Colonic mucosa (tissue), 4 donors: ENCODE data around the gene SMIM29. TPM values are rescaled to one million over a fixed set of nuclear protein-coding genes. Genes with fewer than 3 reads are reported as not detected.

Experiments used
- DNase-seq: peaks from one replicate; pipeline ENCODE4 v3.0.0-alpha.2; 2020
- H3K27ac ChIP-seq: fragments of 200-600 bp; one replicate; pipeline ENCODE4 v1.8.0; 2021
- H3K27me3 ChIP-seq: fragments of 200-600 bp; one replicate; pipeline ENCODE4 v1.8.0; 2021
- H3K36me3 ChIP-seq: fragments of 200-600 bp; one replicate; pipeline ENCODE4 v1.8.0; 2021
- H3K4me1 ChIP-seq: fragments of 200-600 bp; one replicate; pipeline ENCODE4 v1.8.0; 2021; ENCODE audit warnings: mild to moderate bottlenecking
- H3K4me3 ChIP-seq: fragments of 200-600 bp; one replicate; pipeline ENCODE4 v1.8.0; 2021
- H3K9ac ChIP-seq, 2 donors: one replicate each; pipeline ENCODE4 v1.7.0; 2013; ENCODE audit warnings: control low read depth in 2 of 2, low read depth in 2 of 2, low read length in 2 of 2
- H3K9me3 ChIP-seq: fragments of 200-600 bp; one replicate; pipeline ENCODE4 v1.8.0; 2021
- intact Hi-C: fragments of 100-400 bp; cut with DNase I; formaldehyde crosslinking; loops from one replicate; pipeline ENCODE4 v1.14.1; 2022
- total RNA-seq, 2 donors: library from RNA; stranded (reverse); fragmentation: NEBNext Ultra II Directional in 1 of 2; extraction: Animal tissue kit (Norgen Biotek cat#: 25700) in 1 of 2; gene quantifications; one replicate each; pipeline ENCODE4 v1.2.1, GENCODE V29; 2021
- TF ChIP-seq, protein P1 (sequence below): fragments of 200-600 bp; IDR thresholded peaks from one replicate; pipeline ENCODE4 v1.8.0; 2022; ENCODE audit warnings: antibody characterized with exemption, mild to moderate bottlenecking
- donor health status: healthy.
- donor health status: DM: no; HTN: no; CAD: no.
- donor health status: DM: no; HTN: no; CAD: no.

Gene SMIM29
- total RNA-seq, 2 donors from 2014 or later: 8.6 to 12.8 TPM

GRCh38 chr6:34277763-34278112 is 28.9 kb upstream of the SMIM29 start:
- intact Hi-C loops: no loop called here
- no peaks in the 10 kb centered on the region for H3K27me3 ChIP-seq
- no peak overlapping the region for H3K9ac ChIP-seq
- H3K27ac ChIP-seq: no peak overlapping the region
- H3K4me1 ChIP-seq: no peaks in the 10 kb centered on the region
- TF ChIP-seq, protein P1, sequence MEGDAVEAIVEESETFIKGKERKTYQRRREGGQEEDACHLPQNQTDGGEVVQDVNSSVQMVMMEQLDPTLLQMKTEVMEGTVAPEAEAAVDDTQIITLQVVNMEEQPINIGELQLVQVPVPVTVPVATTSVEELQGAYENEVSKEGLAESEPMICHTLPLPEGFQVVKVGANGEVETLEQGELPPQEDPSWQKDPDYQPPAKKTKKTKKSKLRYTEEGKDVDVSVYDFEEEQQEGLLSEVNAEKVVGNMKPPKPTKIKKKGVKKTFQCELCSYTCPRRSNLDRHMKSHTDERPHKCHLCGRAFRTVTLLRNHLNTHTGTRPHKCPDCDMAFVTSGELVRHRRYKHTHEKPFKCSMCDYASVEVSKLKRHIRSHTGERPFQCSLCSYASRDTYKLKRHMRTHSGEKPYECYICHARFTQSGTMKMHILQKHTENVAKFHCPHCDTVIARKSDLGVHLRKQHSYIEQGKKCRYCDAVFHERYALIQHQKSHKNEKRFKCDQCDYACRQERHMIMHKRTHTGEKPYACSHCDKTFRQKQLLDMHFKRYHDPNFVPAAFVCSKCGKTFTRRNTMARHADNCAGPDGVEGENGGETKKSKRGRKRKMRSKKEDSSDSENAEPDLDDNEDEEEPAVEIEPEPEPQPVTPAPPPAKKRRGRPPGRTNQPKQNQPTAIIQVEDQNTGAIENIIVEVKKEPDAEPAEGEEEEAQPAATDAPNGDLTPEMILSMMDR: no peak
- no peaks in the 10 kb centered on the region for H3K36me3 ChIP-seq
- H3K9me3 ChIP-seq: no peaks in the 10 kb centered on the region
- no peak overlapping the region for H3K4me3 ChIP-seq
- no peak for DNase-seq

GRCh38 chr6:34276881-34277762 is 28.3 kb upstream of the SMIM29 start:
- intact Hi-C loops: no loop called here
- no peak overlapping the region for H3K27ac ChIP-seq
- H3K4me1 ChIP-seq: no peaks in the 10 kb centered on the region
- no peak overlapping the region for H3K9ac ChIP-seq
- H3K4me3 ChIP-seq: no peak overlapping the region
- no peaks in the 10 kb centered on the region for H3K9me3 ChIP-seq
- DNase-seq: no peak
- TF ChIP-seq, protein P1: no peak
- no peaks in the 10 kb centered on the region for H3K27me3 ChIP-seq
- no peaks in the 10 kb centered on the region for H3K36me3 ChIP-seq

GRCh38 chr6:34276191-34276590 is 27.4 kb upstream of the SMIM29 start:
- intact Hi-C loops: no loop called here
- Histone ChIP-seq H3K36me3 (no peaks in the 10 kb centered on the region), H3K4me3 (no peak overlapping the region), H3K4me1 (no peaks in the 10 kb centered on the region), H3K27ac (no peak overlapping the region), H3K9ac (no peak overlapping the region), H3K9me3 (no peaks in the 10 kb centered on the region), H3K27me3 (no peaks in the 10 kb centered on the region)
- no peak for DNase-seq
- TF ChIP-seq, protein P1: no peak

GRCh38 chr6:34275128-34275804 is 26.5 kb upstream of the SMIM29 start:
- H3K4me3 ChIP-seq: no peak overlapping the region
- no peaks in the 10 kb centered on the region for H3K36me3 ChIP-seq
- no peak overlapping the region for H3K9ac ChIP-seq
- no peak overlapping the region for H3K27ac ChIP-seq
- intact Hi-C loops: no loop called here
- H3K4me1 ChIP-seq: no peaks in the 10 kb centered on the region
- H3K9me3 ChIP-seq: no peaks in the 10 kb centered on the region
- H3K27me3 ChIP-seq: no peaks in the 10 kb centered on the region
- TF ChIP-seq, protein P1: no peak
- no peak for DNase-seq

- TF ChIP-seq, protein P1: no peak
- no peak overlapping the region for H3K4me3 ChIP-seq
- H3K9me3 ChIP-seq: no peaks in the 10 kb centered on the region
- no peak for DNase-seq
- no peak overlapping the region for H3K9ac ChIP-seq
- intact Hi-C loops: no loop called here
- H3K27ac ChIP-seq: no peak overlapping the region
- no peaks in the 10 kb centered on the region for H3K27me3 ChIP-seq
- H3K4me1 ChIP-seq: no peaks in the 10 kb centered on the region
- H3K36me3 ChIP-seq: no peaks in the 10 kb centered on the region
These were observed 25.3 kb upstream of the SMIM29 start for GRCh38 chr6:34274129-34274528.
